ENCODE results near the gene PKHD1.

PKHD1 gene

DNA sequence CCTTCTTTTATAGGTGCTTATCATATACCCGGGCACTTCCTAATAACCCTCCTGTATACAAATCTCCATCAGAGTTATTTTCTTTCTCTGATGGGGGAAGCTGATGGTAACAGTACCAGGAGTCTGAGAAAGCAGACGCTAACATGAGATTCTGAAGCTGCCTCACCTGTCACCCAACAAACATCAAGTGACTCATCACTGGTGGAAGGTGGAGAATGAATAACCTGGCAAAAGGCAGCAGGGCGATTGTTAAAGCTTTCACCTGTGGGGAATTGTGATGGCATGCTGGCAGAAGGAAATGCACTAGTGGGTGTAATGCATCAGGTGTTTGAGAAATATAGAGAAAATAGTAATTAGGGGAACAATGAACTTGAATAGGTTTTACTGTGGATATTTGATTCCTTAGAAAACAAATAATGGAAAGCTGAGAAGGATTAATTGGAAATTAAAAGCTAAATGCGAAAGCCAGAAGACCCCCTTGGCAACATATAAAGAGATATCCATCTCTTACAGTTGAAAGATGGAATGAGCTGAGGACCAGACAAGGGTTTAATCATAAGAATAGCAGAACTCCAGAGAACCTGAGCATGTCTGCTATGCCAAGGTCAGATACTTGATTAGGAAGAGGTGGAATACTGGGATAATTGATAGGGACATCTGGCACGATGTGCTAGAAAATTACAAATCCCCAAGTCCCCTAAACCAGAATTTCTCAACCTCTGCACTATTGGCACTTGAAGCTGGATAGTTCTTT, 517.1 kb downstream of the PKHD1 start:
- H3K36me3 ChIP-seq (ENCODE audit: insufficient read depth, low read length), result no peaks in the 10 kb centered on the region
- no peaks in the 10 kb centered on the region for H3F3A ChIP-seq (ENCODE audit: insufficient read depth, low read length)
- no peaks in the 10 kb centered on the region for H3K9me3 ChIP-seq (ENCODE audit: low read length)
- H3K27me3 ChIP-seq (ENCODE audit: insufficient read depth, low read length), result no peaks in the 10 kb centered on the region
- no peak overlapping the region for H3K4me3 ChIP-seq (ENCODE audit: low read depth, low read length, poor library complexity, severe bottlenecking)
- no peak overlapping the region for H3K9ac ChIP-seq (ENCODE audit: low read length)
- no peak overlapping the region for H3K27ac ChIP-seq (ENCODE audit: low read depth, low read length, poor library complexity, severe bottlenecking)
- H3K4me1 ChIP-seq (ENCODE audit: insufficient read depth, low read length, severe bottlenecking), result no peaks in the 10 kb centered on the region
- no peaks in the 10 kb centered on the region for H4K20me1 ChIP-seq (ENCODE audit: insufficient read depth, low read length)
- no peaks in the 10 kb centered on the region for H3K79me2 ChIP-seq (ENCODE audit: insufficient read depth, low read length)
- H3K9me2 ChIP-seq (ENCODE audit: low read depth, low read length), result no peaks in the 10 kb centered on the region
- H3K4me2 ChIP-seq (ENCODE audit: low read length), result no peak overlapping the region
- H2AFZ ChIP-seq (ENCODE audit: low read length), result no peak overlapping the region
- TF ChIP-seq, protein P1, sequence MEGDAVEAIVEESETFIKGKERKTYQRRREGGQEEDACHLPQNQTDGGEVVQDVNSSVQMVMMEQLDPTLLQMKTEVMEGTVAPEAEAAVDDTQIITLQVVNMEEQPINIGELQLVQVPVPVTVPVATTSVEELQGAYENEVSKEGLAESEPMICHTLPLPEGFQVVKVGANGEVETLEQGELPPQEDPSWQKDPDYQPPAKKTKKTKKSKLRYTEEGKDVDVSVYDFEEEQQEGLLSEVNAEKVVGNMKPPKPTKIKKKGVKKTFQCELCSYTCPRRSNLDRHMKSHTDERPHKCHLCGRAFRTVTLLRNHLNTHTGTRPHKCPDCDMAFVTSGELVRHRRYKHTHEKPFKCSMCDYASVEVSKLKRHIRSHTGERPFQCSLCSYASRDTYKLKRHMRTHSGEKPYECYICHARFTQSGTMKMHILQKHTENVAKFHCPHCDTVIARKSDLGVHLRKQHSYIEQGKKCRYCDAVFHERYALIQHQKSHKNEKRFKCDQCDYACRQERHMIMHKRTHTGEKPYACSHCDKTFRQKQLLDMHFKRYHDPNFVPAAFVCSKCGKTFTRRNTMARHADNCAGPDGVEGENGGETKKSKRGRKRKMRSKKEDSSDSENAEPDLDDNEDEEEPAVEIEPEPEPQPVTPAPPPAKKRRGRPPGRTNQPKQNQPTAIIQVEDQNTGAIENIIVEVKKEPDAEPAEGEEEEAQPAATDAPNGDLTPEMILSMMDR (IDR thresholded peaks at IDR 0.05; ENCODE audit: low read length), result no peak
- no peak for TF ChIP-seq EZH2 (IDR thresholded peaks at IDR 0.05; ENCODE audit: borderline replicate concordance, low read length)

DNA sequence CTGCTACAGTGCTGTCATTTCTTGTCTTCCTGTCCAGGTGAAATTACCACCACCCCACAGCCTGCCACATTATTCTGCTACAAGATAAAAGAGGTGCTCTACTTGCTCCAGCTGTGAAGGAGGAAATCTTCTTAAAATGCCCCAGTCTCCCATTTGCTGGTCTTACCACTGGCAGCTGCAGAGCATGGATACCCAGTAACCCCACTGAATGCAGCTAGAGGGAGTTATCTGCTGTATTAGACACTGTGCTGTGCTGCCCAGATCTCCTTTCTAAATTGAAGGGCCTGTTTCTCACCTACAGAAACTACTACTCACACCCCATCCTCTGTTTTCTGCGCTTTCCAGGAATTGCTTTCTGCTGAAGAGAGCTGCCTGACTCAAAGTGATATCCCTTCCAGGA, 517.8 kb downstream of the PKHD1 start:
- no peaks in the 10 kb centered on the region for H3K9me2 ChIP-seq (ENCODE audit: low read depth, low read length)
- no peaks in the 10 kb centered on the region for H3K27me3 ChIP-seq (ENCODE audit: insufficient read depth, low read length)
- H2AFZ ChIP-seq (ENCODE audit: low read length), result no peak overlapping the region
- no peaks in the 10 kb centered on the region for H3K4me1 ChIP-seq (ENCODE audit: insufficient read depth, low read length, severe bottlenecking)
- no peaks in the 10 kb centered on the region for H4K20me1 ChIP-seq (ENCODE audit: insufficient read depth, low read length)
- no peak overlapping the region for H3K4me2 ChIP-seq (ENCODE audit: low read length)
- no peak overlapping the region for H3K27ac ChIP-seq (ENCODE audit: low read depth, low read length, poor library complexity, severe bottlenecking)
- no peak overlapping the region for H3K9ac ChIP-seq (ENCODE audit: low read length)
- no peak overlapping the region for H3K4me3 ChIP-seq (ENCODE audit: low read depth, low read length, poor library complexity, severe bottlenecking)
- H3F3A ChIP-seq (ENCODE audit: insufficient read depth, low read length), result no peaks in the 10 kb centered on the region
- H3K79me2 ChIP-seq (ENCODE audit: insufficient read depth, low read length), result no peaks in the 10 kb centered on the region
- TF ChIP-seq, protein P1 (IDR thresholded peaks at IDR 0.05; ENCODE audit: low read length), result no peak
- TF ChIP-seq EZH2 (IDR thresholded peaks at IDR 0.05; ENCODE audit: borderline replicate concordance, low read length), result no peak
- H3K9me3 ChIP-seq (ENCODE audit: low read length), result no peaks in the 10 kb centered on the region
- no peaks in the 10 kb centered on the region for H3K36me3 ChIP-seq (ENCODE audit: insufficient read depth, low read length)

DNA sequence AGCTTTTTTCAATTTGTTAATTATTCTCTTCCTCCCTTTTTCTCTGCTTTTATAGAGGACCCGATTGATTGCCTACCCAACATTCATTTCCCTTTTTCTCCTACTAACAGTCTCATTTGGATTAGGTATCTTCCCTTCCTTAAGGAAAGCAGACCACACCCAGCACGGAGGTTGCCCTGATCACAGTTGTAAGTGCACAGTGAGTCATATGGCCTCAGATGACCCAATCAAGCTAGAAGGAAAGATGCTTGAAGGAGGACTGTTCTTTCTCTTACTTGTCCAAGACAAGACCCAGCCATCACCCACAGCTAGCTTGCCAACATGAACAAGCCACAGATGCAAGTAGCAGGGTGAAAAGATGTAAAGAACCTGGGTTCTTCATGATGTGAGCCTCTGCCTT, 518.6 kb downstream of the PKHD1 start:
- Histone ChIP-seq H3K9me3 (ENCODE audit: low read length) (no peaks in the 10 kb centered on the region), H3K4me2 (ENCODE audit: low read length) (no peak overlapping the region), H3K36me3 (ENCODE audit: insufficient read depth, low read length) (no peaks in the 10 kb centered on the region), H3K4me1 (ENCODE audit: insufficient read depth, low read length, severe bottlenecking) (no peaks in the 10 kb centered on the region), H3K9me2 (ENCODE audit: low read depth, low read length) (no peaks in the 10 kb centered on the region), H3K27ac (ENCODE audit: low read depth, low read length, poor library complexity, severe bottlenecking) (no peak overlapping the region), H3K27me3 (ENCODE audit: insufficient read depth, low read length) (no peaks in the 10 kb centered on the region), H2AFZ (ENCODE audit: low read length) (no peak overlapping the region), H3K4me3 (ENCODE audit: low read depth, low read length, poor library complexity, severe bottlenecking) (no peak overlapping the region), H3K9ac (ENCODE audit: low read length) (no peak overlapping the region), H4K20me1 (ENCODE audit: insufficient read depth, low read length) (no peaks in the 10 kb centered on the region), H3F3A (ENCODE audit: insufficient read depth, low read length) (no peaks in the 10 kb centered on the region), H3K79me2 (ENCODE audit: insufficient read depth, low read length) (no peaks in the 10 kb centered on the region)
- TF ChIP-seq, protein P1 (IDR thresholded peaks at IDR 0.05; ENCODE audit: low read length), result no peak

All from OCI-LY1 (cell line).